Measurements from ENCODE around the gene CEP290.

- TF ChIP-seq CTCF (IDR thresholded peaks at IDR 0.05; ENCODE audit: poor library complexity) (no peak), EZH2 (IDR thresholded peaks at IDR 0.05; ENCODE audit: borderline replicate concordance) (no peak), EZH2phosphoT487 (IDR thresholded peaks at IDR 0.05; ENCODE audit: low read depth, severe bottlenecking, unreplicated experiment) (no peak)
These were observed 33.7 kb upstream of the CEP290 start for GRCh38 chr12:88175544-88175943.

All from hepatocyte (in vitro differentiated cells).